ENCODE measurements around the gene TARBP1. TPM values are rescaled to one million over a fixed set of nuclear protein-coding genes. Genes with fewer than 3 reads are reported as not detected.
A peak's percentile ranks its signal among the peaks of the same experiment; 100 is the strongest.

The TARBP1 gene
- total RNA-seq, 1 donor from 2014 or later: 24.6 TPM

DNA sequence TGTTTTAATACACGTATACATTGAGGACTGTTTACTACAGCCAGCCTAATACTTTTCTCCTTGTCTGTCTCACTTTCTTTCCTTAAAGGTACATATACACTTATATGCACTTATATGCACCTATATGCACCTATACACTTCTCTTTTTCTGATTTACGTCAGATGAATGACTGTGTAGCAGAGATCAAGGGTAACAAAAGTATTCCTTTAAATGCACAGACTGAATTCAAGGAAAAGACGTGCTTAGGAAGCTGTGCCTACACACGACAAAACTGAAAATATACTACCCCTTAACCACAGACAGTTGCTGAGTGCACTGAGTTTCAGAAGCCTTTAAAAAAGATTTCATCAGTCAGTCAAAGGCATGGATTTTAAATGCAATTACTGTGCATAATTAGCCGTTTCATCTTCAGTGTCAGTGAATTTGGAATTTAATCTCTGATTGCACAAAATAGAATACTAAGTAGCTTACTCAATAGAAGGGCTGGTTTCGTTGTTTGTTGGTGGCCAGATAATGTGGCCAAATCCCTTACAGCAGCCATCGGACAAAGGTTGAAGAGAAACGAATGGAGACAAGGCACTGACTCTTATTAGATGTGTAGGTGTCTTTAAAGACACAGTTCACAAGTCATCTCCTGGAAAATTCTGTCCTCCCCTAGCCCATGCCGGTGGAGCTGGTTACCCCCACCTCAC lies 38.3 kb upstream of the TARBP1 start:
- H3K4me1 ChIP-seq: peaks cover 32% of the 10 kb centered on the region
- no peaks in the 10 kb centered on the region for H3K36me3 ChIP-seq
- no peaks in the 10 kb centered on the region for H3K27me3 ChIP-seq (ENCODE audit: low read depth)
- H3K27ac ChIP-seq: no peak overlapping the region
- DNase-seq (no peak), ATAC-seq (no peak)
- no peaks in the 10 kb centered on the region for H3K9me3 ChIP-seq
- intact Hi-C loops (cut with DNase I): no loop called here
- TF ChIP-seq, protein P1, sequence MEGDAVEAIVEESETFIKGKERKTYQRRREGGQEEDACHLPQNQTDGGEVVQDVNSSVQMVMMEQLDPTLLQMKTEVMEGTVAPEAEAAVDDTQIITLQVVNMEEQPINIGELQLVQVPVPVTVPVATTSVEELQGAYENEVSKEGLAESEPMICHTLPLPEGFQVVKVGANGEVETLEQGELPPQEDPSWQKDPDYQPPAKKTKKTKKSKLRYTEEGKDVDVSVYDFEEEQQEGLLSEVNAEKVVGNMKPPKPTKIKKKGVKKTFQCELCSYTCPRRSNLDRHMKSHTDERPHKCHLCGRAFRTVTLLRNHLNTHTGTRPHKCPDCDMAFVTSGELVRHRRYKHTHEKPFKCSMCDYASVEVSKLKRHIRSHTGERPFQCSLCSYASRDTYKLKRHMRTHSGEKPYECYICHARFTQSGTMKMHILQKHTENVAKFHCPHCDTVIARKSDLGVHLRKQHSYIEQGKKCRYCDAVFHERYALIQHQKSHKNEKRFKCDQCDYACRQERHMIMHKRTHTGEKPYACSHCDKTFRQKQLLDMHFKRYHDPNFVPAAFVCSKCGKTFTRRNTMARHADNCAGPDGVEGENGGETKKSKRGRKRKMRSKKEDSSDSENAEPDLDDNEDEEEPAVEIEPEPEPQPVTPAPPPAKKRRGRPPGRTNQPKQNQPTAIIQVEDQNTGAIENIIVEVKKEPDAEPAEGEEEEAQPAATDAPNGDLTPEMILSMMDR (IDR thresholded peaks at IDR 0.05): no peak
- H3K4me3 ChIP-seq: no peak overlapping the region

DNA sequence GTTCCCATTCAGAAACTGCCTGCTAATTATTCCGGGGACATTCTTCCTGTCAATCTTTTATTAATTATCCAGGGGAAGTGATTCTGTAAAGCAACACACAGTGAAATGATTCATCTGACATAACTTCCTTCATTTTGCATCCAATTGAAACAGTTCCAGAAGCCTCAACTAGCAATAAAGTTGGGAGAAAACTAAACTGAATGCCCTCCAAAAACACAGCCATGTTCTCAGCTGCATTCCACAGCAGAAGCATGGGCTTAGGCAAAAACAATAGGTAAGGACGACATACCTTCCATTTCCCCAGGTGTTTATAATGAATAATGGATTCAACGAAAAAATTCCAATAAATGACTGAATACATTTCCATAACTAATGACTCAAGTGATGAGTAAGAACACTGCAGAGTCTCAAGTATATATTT lies 36.9 kb upstream of the TARBP1 start:
- H3K27me3 ChIP-seq (ENCODE audit: low read depth): no peaks in the 10 kb centered on the region
- H3K4me3 ChIP-seq: no peak overlapping the region
- no peaks in the 10 kb centered on the region for H3K36me3 ChIP-seq
- TF ChIP-seq, protein P1 (IDR thresholded peaks at IDR 0.05): no peak
- intact Hi-C loops (cut with DNase I): no loop called here
- no peak for DNase-seq
- peaks cover 23% of the 10 kb centered on the region for H3K4me1 ChIP-seq
- peak overlapping the region; percentile 9 for H3K27ac ChIP-seq
- H3K9me3 ChIP-seq: no peaks in the 10 kb centered on the region
- ATAC-seq: no peak

DNA sequence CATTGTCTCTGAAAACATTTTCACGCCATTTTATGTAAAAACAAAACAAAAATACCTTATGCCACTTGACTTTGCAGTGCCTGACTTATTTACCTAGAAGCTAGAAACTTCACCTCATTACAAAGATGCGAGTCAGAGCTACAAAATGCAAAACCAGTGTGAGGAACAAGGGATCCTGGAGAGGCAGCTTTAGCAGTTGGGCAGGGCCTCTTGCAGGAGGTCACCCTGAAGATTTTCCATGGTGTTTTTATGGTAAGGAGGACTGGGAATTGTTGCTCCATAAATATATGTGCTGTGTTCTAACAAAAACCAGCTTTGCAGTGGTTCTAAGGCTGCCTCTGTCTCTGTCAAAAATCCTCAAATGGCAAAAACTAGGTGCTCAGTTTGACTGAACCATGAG lies 36.4 kb upstream of the TARBP1 start:
- Histone ChIP-seq H3K4me3 (no peak overlapping the region), H3K4me1 (peaks cover 23% of the 10 kb centered on the region), H3K27me3 (ENCODE audit: low read depth) (no peaks in the 10 kb centered on the region), H3K9me3 (no peaks in the 10 kb centered on the region), H3K27ac (peak overlapping the region; percentile 9), H3K36me3 (no peaks in the 10 kb centered on the region)
- ATAC-seq (no peak), DNase-seq (no peak)
- intact Hi-C loops (cut with DNase I): no loop called here
- TF ChIP-seq, protein P1 (IDR thresholded peaks at IDR 0.05): no peak

DNA sequence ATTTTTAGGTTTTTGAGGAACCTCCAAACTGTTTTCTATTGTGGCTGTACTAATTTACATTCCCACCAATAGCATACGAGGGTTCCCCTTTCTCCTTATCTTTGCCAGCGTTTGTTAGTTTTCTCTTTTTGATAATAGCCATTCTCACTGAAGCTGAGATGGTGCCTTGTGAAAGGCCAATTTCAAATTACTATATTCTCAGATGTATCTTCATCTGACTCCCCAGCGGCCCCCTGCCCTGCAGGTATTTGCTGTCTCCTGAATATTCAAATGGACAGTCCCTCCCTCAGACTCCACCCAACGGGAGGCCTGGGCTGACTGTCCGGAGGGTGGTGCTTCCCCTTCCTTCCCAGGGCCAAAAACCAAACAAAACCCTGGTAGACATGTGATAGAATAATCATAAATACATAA lies 33.5 kb upstream of the TARBP1 start:
- intact Hi-C loops (cut with DNase I): no loop called here
- peak overlapping the region; percentile 23 for H3K4me3 ChIP-seq

DNA sequence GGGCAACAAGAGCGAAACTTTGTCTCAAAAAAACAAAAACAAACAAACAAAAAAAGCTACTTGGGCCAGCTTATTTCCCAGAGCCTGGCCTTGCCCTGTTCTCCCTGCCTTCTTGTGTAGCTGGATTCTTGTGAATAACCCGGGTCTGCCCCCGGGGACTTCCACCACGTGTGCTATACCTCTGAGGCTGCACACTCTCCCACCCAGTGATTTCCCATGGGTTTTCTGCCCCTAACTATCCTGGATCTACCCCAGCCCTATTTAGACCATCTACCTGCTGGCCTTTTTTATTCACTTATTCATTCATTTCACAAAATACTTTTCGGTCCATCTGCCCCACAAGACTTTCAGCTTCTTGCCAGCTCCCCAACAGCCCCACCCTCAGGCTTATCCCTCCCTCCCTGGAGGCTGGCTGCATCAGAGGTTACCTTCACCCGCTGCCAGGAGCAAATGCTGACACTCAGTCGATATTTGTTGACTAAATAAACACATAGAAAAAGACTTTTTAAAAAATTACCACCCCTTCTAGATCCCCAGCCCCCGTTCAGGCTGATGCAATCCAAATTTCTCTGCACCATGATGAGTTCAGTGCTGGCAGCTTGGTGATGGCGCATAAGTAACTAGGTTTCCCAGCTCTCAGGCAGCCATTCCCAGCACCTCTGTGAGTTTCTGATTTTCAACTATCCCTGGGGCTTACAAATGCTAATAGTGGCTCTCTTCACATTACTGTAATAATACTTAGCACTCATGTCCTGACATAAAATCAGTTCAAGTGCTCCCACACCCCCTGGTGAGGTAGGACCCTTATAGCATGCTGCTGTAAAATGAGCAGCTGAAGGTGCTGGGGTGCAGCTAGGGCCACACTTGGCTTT lies 30.7 kb upstream of the TARBP1 start:
- DNase-seq (no peak), ATAC-seq (no peak)
- Histone ChIP-seq H3K9me3 (no peaks in the 10 kb centered on the region), H3K27me3 (ENCODE audit: low read depth) (no peaks in the 10 kb centered on the region), H3K4me3 (no peak overlapping the region), H3K36me3 (no peaks in the 10 kb centered on the region), H3K4me1 (no peaks in the 10 kb centered on the region), H3K27ac (no peak overlapping the region)
- intact Hi-C loops (cut with DNase I): no loop called here
- TF ChIP-seq, protein P1 (IDR thresholded peaks at IDR 0.05): no peak

More for the DNA sequence above, 33.5 kb upstream of the TARBP1 start:
- peak; percentile 71 to 77 for ATAC-seq
- DNase-seq: peak; percentile 65
- Histone ChIP-seq H3K27ac (no peak overlapping the region), H3K9me3 (no peaks in the 10 kb centered on the region), H3K36me3 (no peaks in the 10 kb centered on the region), H3K4me1 (peaks cover 21% of the 10 kb centered on the region), H3K27me3 (ENCODE audit: low read depth) (no peaks in the 10 kb centered on the region)
- TF ChIP-seq, protein P1 (IDR thresholded peaks at IDR 0.05): no peak

Measured in lower lobe of right lung (tissue), 2 donors.